Measurements from ENCODE around the gene DOCK4. TPM values are rescaled to one million over a fixed set of nuclear protein-coding genes. Genes with fewer than 3 reads are reported as not detected.

DOCK4 gene
- total and polyA plus RNA-seq, 10 of the 15 experiments (the other 5 are each of a cell fraction or from before 2014, with no cell fraction given) = 0.03 to 0.73 (median 0.38) TPM

DNA sequence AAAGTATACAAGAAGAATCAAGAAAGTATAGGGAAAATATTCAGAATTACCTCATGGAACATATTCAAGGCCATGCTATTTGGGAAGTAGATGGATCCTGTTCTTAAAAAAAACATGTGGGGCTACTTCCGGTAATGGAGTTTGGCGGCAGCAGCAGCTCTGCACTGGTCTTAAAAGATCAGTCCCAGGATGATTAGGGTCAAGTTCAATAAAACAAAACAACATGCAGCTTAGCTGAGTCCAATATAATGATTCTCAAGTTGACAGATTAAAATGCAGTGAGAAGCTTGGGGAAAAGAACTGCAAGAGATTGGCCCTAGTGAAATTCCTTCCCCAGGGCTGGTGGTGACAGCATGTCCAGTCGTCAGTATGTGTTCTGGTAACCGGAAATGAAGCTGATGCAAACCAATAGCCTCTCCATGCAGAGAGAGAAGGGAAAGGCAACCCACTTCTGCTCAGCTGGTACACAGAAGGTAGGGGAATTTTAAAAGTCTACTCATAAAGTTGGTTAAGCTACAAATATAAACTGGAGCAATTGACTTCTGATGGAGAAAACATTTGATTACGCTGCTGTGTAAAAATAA is 338.8 kb downstream of the DOCK4 start (continued):
- TF ChIP-seq BACH1 (IDR thresholded peaks at IDR 0.05; ENCODE audit: borderline replicate concordance) = no peak
- TF ChIP-seq, protein P1, sequence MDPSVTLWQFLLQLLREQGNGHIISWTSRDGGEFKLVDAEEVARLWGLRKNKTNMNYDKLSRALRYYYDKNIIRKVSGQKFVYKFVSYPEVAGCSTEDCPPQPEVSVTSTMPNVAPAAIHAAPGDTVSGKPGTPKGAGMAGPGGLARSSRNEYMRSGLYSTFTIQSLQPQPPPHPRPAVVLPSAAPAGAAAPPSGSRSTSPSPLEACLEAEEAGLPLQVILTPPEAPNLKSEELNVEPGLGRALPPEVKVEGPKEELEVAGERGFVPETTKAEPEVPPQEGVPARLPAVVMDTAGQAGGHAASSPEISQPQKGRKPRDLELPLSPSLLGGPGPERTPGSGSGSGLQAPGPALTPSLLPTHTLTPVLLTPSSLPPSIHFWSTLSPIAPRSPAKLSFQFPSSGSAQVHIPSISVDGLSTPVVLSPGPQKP (IDR thresholded peaks at IDR 0.05; ENCODE audit: low read depth, low read length) = no peak
- no peak for TF ChIP-seq ETV6 (conservative IDR thresholded peaks at IDR 0.05 in 1 of 2, IDR thresholded peaks at IDR 0.05 in 1 of 2; ENCODE audit: borderline replicate concordance in 1 of 2, low read depth in 1 of 2)
- no peak for TF ChIP-seq FOS (IDR thresholded peaks at IDR 0.05; ENCODE audit: borderline replicate concordance, extremely low read depth, insufficient read length)
- no peak for TF ChIP-seq MXI1 (IDR thresholded peaks at IDR 0.05; ENCODE audit: low read depth, low read length)

DNA sequence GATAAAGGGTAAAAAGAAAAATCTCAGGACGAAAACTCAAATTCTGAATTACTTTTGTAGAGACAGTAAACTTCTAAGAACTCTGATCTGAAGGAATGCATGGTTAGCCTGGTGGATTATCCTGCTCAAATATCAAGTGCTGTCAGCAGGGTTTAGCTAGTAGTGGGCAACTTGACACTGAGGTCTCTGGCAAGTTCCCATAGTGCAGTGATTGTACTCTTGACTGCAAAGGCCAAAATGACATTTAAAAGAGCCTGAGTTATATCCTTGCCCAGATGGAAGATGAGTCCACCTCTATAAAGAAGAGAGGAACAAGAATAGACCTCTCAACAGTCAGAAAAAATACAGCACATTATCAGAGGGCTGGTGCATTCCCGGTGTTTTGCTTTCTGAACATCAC is 339.4 kb downstream of the DOCK4 start:
- FAIRE-seq (no peak), DNase-seq (ENCODE audit: low read depth, low spot score) (no peak), ATAC-seq (no peak)
- in situ Hi-C loops (cut with MboI) (no loop called here), intact Hi-C loops (cut with micrococcal nuclease; ENCODE audit: unreplicated experiment) (no loop called here)
- no peak overlapping the region for H3K27ac ChIP-seq (ENCODE audit: control insufficient read depth, insufficient read depth)
- H3K79me2 ChIP-seq (ENCODE audit: control insufficient read depth, insufficient read depth, low read length) = no peaks in the 10 kb centered on the region
- SMC1A ChIA-PET (ENCODE audit: uncharacterized antibody, unreplicated experiment) = interaction anchor here (1.2 to 1.5 kb wide), 2 partner anchors 11 to 17 kb away, joined by 3 to 6 read pairs; no protein-coding TSS in a partner anchor
- no peak for TF ChIP-seq POU2F2 (IDR thresholded peaks at IDR 0.05; ENCODE audit: borderline replicate concordance, low read depth, low read length)
- TF ChIP-seq EP300 (IDR thresholded peaks at IDR 0.05; ENCODE audit: borderline replicate concordance in 1 of 2, control insufficient read depth in 1 of 2, low read depth in 2 of 2, low read length in 2 of 2) = no peak
- TF ChIP-seq, protein P2, sequence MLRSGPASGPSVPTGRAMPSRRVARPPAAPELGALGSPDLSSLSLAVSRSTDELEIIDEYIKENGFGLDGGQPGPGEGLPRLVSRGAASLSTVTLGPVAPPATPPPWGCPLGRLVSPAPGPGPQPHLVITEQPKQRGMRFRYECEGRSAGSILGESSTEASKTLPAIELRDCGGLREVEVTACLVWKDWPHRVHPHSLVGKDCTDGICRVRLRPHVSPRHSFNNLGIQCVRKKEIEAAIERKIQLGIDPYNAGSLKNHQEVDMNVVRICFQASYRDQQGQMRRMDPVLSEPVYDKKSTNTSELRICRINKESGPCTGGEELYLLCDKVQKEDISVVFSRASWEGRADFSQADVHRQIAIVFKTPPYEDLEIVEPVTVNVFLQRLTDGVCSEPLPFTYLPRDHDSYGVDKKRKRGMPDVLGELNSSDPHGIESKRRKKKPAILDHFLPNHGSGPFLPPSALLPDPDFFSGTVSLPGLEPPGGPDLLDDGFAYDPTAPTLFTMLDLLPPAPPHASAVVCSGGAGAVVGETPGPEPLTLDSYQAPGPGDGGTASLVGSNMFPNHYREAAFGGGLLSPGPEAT (IDR thresholded peaks at IDR 0.05; ENCODE audit: low read depth) = no peak
- no TSS peak for BruUV-seq (replicated peaks)
- WGBS (ENCODE audit: insufficient coverage, insufficient replicate concordance, low lambda C conversion rate, missing lambda C conversion rate) = 53% methylated on average over 2 of the region's 2 CpGs
- H3K4me2 ChIP-seq (ENCODE audit: control insufficient read depth, insufficient read depth) = no peak overlapping the region
- H3K4me1 ChIP-seq (ENCODE audit: control insufficient read depth, insufficient read depth, low read length) = no peaks in the 10 kb centered on the region
- H3K9me3 ChIP-seq (replicated peaks; ENCODE audit: control insufficient read depth, insufficient read depth, low read length) = no peaks in the 10 kb centered on the region
- no peak overlapping the region for H3K4me3 ChIP-seq
- CTCF ChIA-PET = interaction anchor here (1.7 to 2.0 kb wide), 2 partner anchors 11 to 12 kb away, joined by 8 to 9 read pairs; no protein-coding TSS in a partner anchor
- POLR2A ChIA-PET = no interaction called here
- no peak overlapping the region for H3K9ac ChIP-seq (ENCODE audit: control insufficient read depth, insufficient read depth, low read length)
- H3K27me3 ChIP-seq (replicated peaks in 1 of 2; ENCODE audit: control insufficient read depth in 2 of 2, insufficient read depth in 2 of 2, low read length in 1 of 2) = no peaks in the 10 kb centered on the region
- RAD21 ChIA-PET (ENCODE audit: unreplicated experiment) = no interaction called here
- no peaks in the 10 kb centered on the region for H3K36me3 ChIP-seq (ENCODE audit: control insufficient read depth in 2 of 2, insufficient read depth in 2 of 2, low read length in 1 of 2)
- H4K20me1 ChIP-seq (ENCODE audit: control insufficient read depth, insufficient read depth) = no peaks in the 10 kb centered on the region
- no peak overlapping the region for H2AFZ ChIP-seq (ENCODE audit: control insufficient read depth, low read depth, low read length)
